Measurements from ENCODE around the gene TMEM123.

TMEM123 gene

GRCh38 chr11:102464859-102465500 lies 12.4 kb upstream of the TMEM123 start:
- H3K4ac ChIP-seq (ENCODE audit: low read length): no peak overlapping the region
- no peak overlapping the region for H2BK120ac ChIP-seq (ENCODE audit: low read depth, low read length)
- H2AFZ ChIP-seq (ENCODE audit: low read length): no peak overlapping the region
- H3K4me1 ChIP-seq (ENCODE audit: control insufficient read depth in 2 of 2, insufficient read depth in 1 of 2, low read depth in 1 of 2, low read length in 2 of 2): no peaks in the 10 kb centered on the region
- H3K18ac ChIP-seq (ENCODE audit: low read length): no peak overlapping the region
- no peak overlapping the region for H2BK15ac ChIP-seq (ENCODE audit: low read length)
- no peak overlapping the region for H3K14ac ChIP-seq (ENCODE audit: low read length)
- H3K9me3 ChIP-seq (replicated peaks in 1 of 2; ENCODE audit: control insufficient read depth in 2 of 2, insufficient read depth in 1 of 2, low read depth in 1 of 2, low read length in 2 of 2): no peaks in the 10 kb centered on the region
- H3K79me1 ChIP-seq (ENCODE audit: low read depth, low read length): no peaks in the 10 kb centered on the region
- DNase-seq (ENCODE audit: low spot score): no peak
- H4K91ac ChIP-seq (ENCODE audit: low read depth, low read length, poor library complexity): no peak overlapping the region
- no peak overlapping the region for H2BK12ac ChIP-seq (ENCODE audit: low read length)
- H3K9ac ChIP-seq (ENCODE audit: low read depth, low read length, poor library complexity): no peak overlapping the region
- no peaks in the 10 kb centered on the region for H3K36me3 ChIP-seq (replicated peaks in 1 of 2; ENCODE audit: control insufficient read depth in 2 of 2, insufficient read depth in 2 of 2, low read length in 2 of 2)
- H4K8ac ChIP-seq (ENCODE audit: low read depth, low read length): no peak overlapping the region
- H3K4me2 ChIP-seq (ENCODE audit: insufficient read depth, low read length, poor library complexity, severe bottlenecking): no peak overlapping the region
- no peak overlapping the region for H3K4me3 ChIP-seq (ENCODE audit: low read length in 2 of 2)
- peaks cover 0 to 13% (median 0%) of the 10 kb centered on the region in 3 experiments for H3K27me3 ChIP-seq (ENCODE audit: control insufficient read depth in 3 of 3, insufficient read depth in 3 of 3, low read depth in 1 of 3, low read length in 3 of 3)
- H3K23ac ChIP-seq (ENCODE audit: low read depth, low read length, poor library complexity): no peak overlapping the region
- no peak overlapping the region for H2AK5ac ChIP-seq (ENCODE audit: low read depth, low read length)
- H3K27ac ChIP-seq (replicated peaks; ENCODE audit: low read length): no peak overlapping the region
- H2BK5ac ChIP-seq (ENCODE audit: low read length): no peak overlapping the region
- WGBS, 2 donors (ENCODE audit: extremely low coverage in 2 of 2, insufficient read length in 2 of 2, insufficient replicate concordance in 1 of 2): no CpG with 5 or more reads among the region's 3 CpGs

- Histone ChIP-seq H4K91ac (ENCODE audit: low read depth, low read length, poor library complexity) (no peak overlapping the region), H3K4ac (ENCODE audit: low read length) (no peak overlapping the region), H3K14ac (ENCODE audit: low read length) (no peak overlapping the region), H3K9me3 (replicated peaks in 1 of 2; ENCODE audit: control insufficient read depth in 2 of 2, insufficient read depth in 1 of 2, low read depth in 1 of 2, low read length in 2 of 2) (no peaks in the 10 kb centered on the region), H3K4me3 (ENCODE audit: low read length in 2 of 2) (no peak overlapping the region), H3K23ac (ENCODE audit: low read depth, low read length, poor library complexity) (no peak overlapping the region), H3K18ac (ENCODE audit: low read length) (no peak overlapping the region), H2BK15ac (ENCODE audit: low read length) (no peak overlapping the region), H3K4me2 (ENCODE audit: insufficient read depth, low read length, poor library complexity, severe bottlenecking) (no peak overlapping the region), H3K27ac (replicated peaks; ENCODE audit: low read length) (no peak overlapping the region), H3K36me3 (replicated peaks in 1 of 2; ENCODE audit: control insufficient read depth in 2 of 2, insufficient read depth in 2 of 2, low read length in 2 of 2) (no peaks in the 10 kb centered on the region), H3K9ac (ENCODE audit: low read depth, low read length, poor library complexity) (no peak overlapping the region), H2AK5ac (ENCODE audit: low read depth, low read length) (no peak overlapping the region), H3K4me1 (ENCODE audit: control insufficient read depth in 2 of 2, insufficient read depth in 1 of 2, low read depth in 1 of 2, low read length in 2 of 2) (no peaks in the 10 kb centered on the region), H2BK120ac (ENCODE audit: low read depth, low read length) (no peak overlapping the region), H2BK12ac (ENCODE audit: low read length) (no peak overlapping the region), H4K8ac (ENCODE audit: low read depth, low read length) (no peak overlapping the region), H2BK5ac (ENCODE audit: low read length) (no peak overlapping the region), H3K79me1 (ENCODE audit: low read depth, low read length) (no peaks in the 10 kb centered on the region), H3K27me3 (ENCODE audit: control insufficient read depth in 3 of 3, insufficient read depth in 3 of 3, low read depth in 1 of 3, low read length in 3 of 3) (peaks cover 0 to 13% (median 0%) of the 10 kb centered on the region in 3 experiments), H2AFZ (ENCODE audit: low read length) (no peak overlapping the region)
- WGBS, 2 donors (ENCODE audit: extremely low coverage in 2 of 2, insufficient read length in 2 of 2, insufficient replicate concordance in 1 of 2): no CpG with 5 or more reads among the region's 9 CpGs
- DNase-seq (ENCODE audit: low spot score): no peak
Observed at GRCh38 chr11:102464037-102464436, 11.5 kb upstream of the TMEM123 start.

DNA sequence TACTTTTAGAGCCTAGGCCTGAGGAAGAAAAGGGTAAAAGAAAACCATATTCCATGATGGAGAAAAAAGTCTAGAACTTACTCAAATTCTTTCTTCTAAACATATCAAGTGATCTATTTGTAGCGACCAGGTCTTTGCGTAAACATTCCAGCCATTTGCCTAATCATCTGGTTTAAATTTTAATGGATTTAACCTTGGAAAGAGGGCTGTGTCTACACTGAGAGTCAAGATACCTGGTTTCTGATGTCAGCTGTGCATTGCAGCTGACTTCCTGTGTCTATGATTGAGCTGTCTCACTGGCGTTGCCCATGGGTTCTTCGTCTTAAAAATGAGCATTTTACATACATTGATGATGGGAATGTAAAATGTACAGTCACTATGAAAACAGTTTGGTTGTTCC lies 10.0 kb upstream of the TMEM123 start:
- no peaks in the 10 kb centered on the region for H3K4me1 ChIP-seq (ENCODE audit: control insufficient read depth in 2 of 2, insufficient read depth in 1 of 2, low read depth in 1 of 2, low read length in 2 of 2)
- H3K27me3 ChIP-seq (ENCODE audit: control insufficient read depth in 3 of 3, insufficient read depth in 3 of 3, low read depth in 1 of 3, low read length in 3 of 3): peaks cover 0 to 13% (median 0%) of the 10 kb centered on the region in 3 experiments
- H3K23ac ChIP-seq (ENCODE audit: low read depth, low read length, poor library complexity): no peak overlapping the region
- no peak overlapping the region for H3K18ac ChIP-seq (ENCODE audit: low read length)
- no peak overlapping the region for H3K4me2 ChIP-seq (ENCODE audit: insufficient read depth, low read length, poor library complexity, severe bottlenecking)
- no peak overlapping the region for H2BK15ac ChIP-seq (ENCODE audit: low read length)
- no peak overlapping the region for H3K27ac ChIP-seq (replicated peaks; ENCODE audit: low read length)
- H2AK5ac ChIP-seq (ENCODE audit: low read depth, low read length): no peak overlapping the region
- no peak overlapping the region for H2BK5ac ChIP-seq (ENCODE audit: low read length)
- no peak overlapping the region for H2BK120ac ChIP-seq (ENCODE audit: low read depth, low read length)
- H4K8ac ChIP-seq (ENCODE audit: low read depth, low read length): no peak overlapping the region
- no peak overlapping the region for H3K9ac ChIP-seq (ENCODE audit: low read depth, low read length, poor library complexity)
- no CpG with 5 or more reads among the region's 4 CpGs for WGBS, 2 donors (ENCODE audit: extremely low coverage in 2 of 2, insufficient read length in 2 of 2, insufficient replicate concordance in 1 of 2)
- H2AFZ ChIP-seq (ENCODE audit: low read length): no peak overlapping the region
- no peak overlapping the region for H4K91ac ChIP-seq (ENCODE audit: low read depth, low read length, poor library complexity)
- H3K4ac ChIP-seq (ENCODE audit: low read length): no peak overlapping the region
- H3K4me3 ChIP-seq (ENCODE audit: low read length in 2 of 2): no peak overlapping the region
- H2BK12ac ChIP-seq (ENCODE audit: low read length): no peak overlapping the region
- no peak for DNase-seq (ENCODE audit: low spot score)
- H3K9me3 ChIP-seq (replicated peaks in 1 of 2; ENCODE audit: control insufficient read depth in 2 of 2, insufficient read depth in 1 of 2, low read depth in 1 of 2, low read length in 2 of 2): no peaks in the 10 kb centered on the region
- H3K14ac ChIP-seq (ENCODE audit: low read length): no peak overlapping the region
- no peaks in the 10 kb centered on the region for H3K79me1 ChIP-seq (ENCODE audit: low read depth, low read length)
- no peaks in the 10 kb centered on the region for H3K36me3 ChIP-seq (replicated peaks in 1 of 2; ENCODE audit: control insufficient read depth in 2 of 2, insufficient read depth in 2 of 2, low read length in 2 of 2)

DNA sequence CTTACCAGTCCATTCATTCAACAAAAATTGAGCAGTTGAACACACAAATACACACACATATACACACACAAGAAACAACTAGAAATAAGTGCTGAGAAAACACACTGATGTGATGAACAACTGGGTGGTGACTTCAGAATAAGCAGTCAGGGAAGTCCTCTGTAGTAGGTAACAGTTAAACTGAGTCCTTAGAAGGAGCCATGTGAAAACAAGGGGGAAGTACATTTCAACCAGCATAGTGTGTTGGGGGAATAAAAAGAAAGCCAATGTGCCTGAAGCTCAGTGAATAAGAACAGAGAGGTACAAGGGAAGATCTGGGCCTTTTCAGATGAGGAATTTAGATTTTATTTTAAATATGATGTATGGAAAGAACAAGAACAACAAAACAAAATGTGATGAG lies 6.8 kb upstream of the TMEM123 start:
- Histone ChIP-seq H3K18ac (ENCODE audit: low read length) (no peak overlapping the region), H3K4me3 (ENCODE audit: low read length in 2 of 2) (no peak overlapping the region), H3K27ac (replicated peaks; ENCODE audit: low read length) (no peak overlapping the region), H2BK12ac (ENCODE audit: low read length) (no peak overlapping the region), H2BK120ac (ENCODE audit: low read depth, low read length) (no peak overlapping the region), H3K4me2 (ENCODE audit: insufficient read depth, low read length, poor library complexity, severe bottlenecking) (no peak overlapping the region), H3K4me1 (ENCODE audit: control insufficient read depth in 2 of 2, insufficient read depth in 1 of 2, low read depth in 1 of 2, low read length in 2 of 2) (peaks cover 0 to 2% of the 10 kb centered on the region in 2 donors), H2AK5ac (ENCODE audit: low read depth, low read length) (no peak overlapping the region), H4K8ac (ENCODE audit: low read depth, low read length) (no peak overlapping the region), H2AFZ (ENCODE audit: low read length) (no peak overlapping the region), H3K27me3 (ENCODE audit: control insufficient read depth in 3 of 3, insufficient read depth in 3 of 3, low read depth in 1 of 3, low read length in 3 of 3) (peaks cover 0 to 12% (median 0%) of the 10 kb centered on the region in 3 experiments), H3K79me1 (ENCODE audit: low read depth, low read length) (no peaks in the 10 kb centered on the region), H3K14ac (ENCODE audit: low read length) (no peak overlapping the region), H3K23ac (ENCODE audit: low read depth, low read length, poor library complexity) (no peak overlapping the region), H3K4ac (ENCODE audit: low read length) (no peak overlapping the region), H2BK5ac (ENCODE audit: low read length) (no peak overlapping the region), H2BK15ac (ENCODE audit: low read length) (no peak overlapping the region), H4K91ac (ENCODE audit: low read depth, low read length, poor library complexity) (no peak overlapping the region), H3K9me3 (replicated peaks in 1 of 2; ENCODE audit: control insufficient read depth in 2 of 2, insufficient read depth in 1 of 2, low read depth in 1 of 2, low read length in 2 of 2) (no peaks in the 10 kb centered on the region), H3K9ac (ENCODE audit: low read depth, low read length, poor library complexity) (no peak overlapping the region), H3K36me3 (replicated peaks in 1 of 2; ENCODE audit: control insufficient read depth in 2 of 2, insufficient read depth in 2 of 2, low read length in 2 of 2) (no peaks in the 10 kb centered on the region)
- DNase-seq (ENCODE audit: low spot score): no peak
